H1 (cell line): ENCODE data around the gene TLE2. TPM values are rescaled to one million over a fixed set of nuclear protein-coding genes. Genes with fewer than 3 reads are reported as not detected.

Source experiments
- CTCF ChIA-PET: fragments of 300-600 bp; sonication (Branson Sonifier 250); formaldehyde crosslinking; loops from one replicate; lab custom pipeline; 2021; ENCODE audit not compliant: partially characterized antibody; lab: Charles Lee
- POLR2A ChIA-PET: fragments of 300-600 bp; sonication (Branson Sonifier 250); formaldehyde crosslinking; loops from one replicate; lab custom pipeline; 2021; ENCODE audit warnings: inconsistent platforms; ENCODE audit not compliant: partially characterized antibody; lab: Charles Lee
- DNase-seq, 2 experiments: peaks; one replicate each; pipeline versions ENCODE4 v3.0.0 to v3.0.0-alpha.2; 2010 to 2022; ENCODE audit warnings: low spot score in 2 of 2, low read depth in 1 of 2, mixed read lengths in 1 of 2
- FAIRE-seq: peaks from 2 replicates; lab custom pipeline; 2011; peaks lifted over from hg19 to GRCh38; lab: Jason Lieb, UNC
- H2AFZ ChIP-seq: 2 replicates; pipeline ENCODE4 v1.8.1; 2012; ENCODE audit warnings: low read length, inconsistent platforms
- H2AK5ac ChIP-seq: 2 replicates; pipeline ENCODE4 v1.6.1; 2013; ENCODE audit warnings: low read depth, low read length
- H2BK120ac ChIP-seq: replicated peaks from 2 replicates; pipeline ENCODE3; 2013; ENCODE audit warnings: low read depth, low read length, inconsistent platforms
- H2BK12ac ChIP-seq: 2 replicates; pipeline ENCODE4 v1.6.1; 2013; ENCODE audit warnings: low read depth, low read length
- H2BK15ac ChIP-seq: 2 replicates; pipeline ENCODE4 v1.6.1; 2013; ENCODE audit warnings: low read length
- H2BK20ac ChIP-seq: 2 replicates; pipeline ENCODE4 v1.6.1; 2013; ENCODE audit warnings: low read length
- H2BK5ac ChIP-seq: 2 replicates; pipeline ENCODE4 v1.6.1; 2013; ENCODE audit warnings: low read depth, low read length
- H3K14ac ChIP-seq: 2 replicates; pipeline ENCODE4 v1.6.1; 2013; ENCODE audit warnings: inconsistent platforms; ENCODE audit not compliant: insufficient read length
- H3K18ac ChIP-seq: 2 replicates; pipeline ENCODE4 v1.6.1; 2013; ENCODE audit warnings: low read length; ENCODE audit errors: extremely low read depth
- H3K23ac ChIP-seq: 2 replicates; pipeline ENCODE4 v1.6.1; 2013; ENCODE audit warnings: inconsistent platforms; ENCODE audit not compliant: insufficient read length
- H3K23me2 ChIP-seq: 2 replicates; pipeline ENCODE4 v1.6.1; 2013; ENCODE audit warnings: low read depth, low read length
- H3K27ac ChIP-seq: 2 replicates; pipeline ENCODE4 v1.6.1; 2011; ENCODE audit warnings: low read depth, low read length, inconsistent platforms
- H3K27me3 ChIP-seq, 4 experiments: replicated peaks in 1 of 4; 1 replicate in 1 of 4; 2 replicates in 3 of 4; pipeline versions ENCODE4 v1.6.1 to v1.8.1; 2011 to 2013; ENCODE audit warnings: low read length in 3 of 4, mild to moderate bottlenecking in 3 of 4, inconsistent platforms in 2 of 4, mixed read lengths in 2 of 4, moderate library complexity in 1 of 4; ENCODE audit not compliant: control insufficient read depth in 3 of 4, insufficient read depth in 3 of 4; ENCODE audit errors: extremely low read depth in 1 of 4
- H3K36me3 ChIP-seq, 4 experiments: 2 replicates each; pipeline versions ENCODE4 v1.6.1 to v1.8.1; 2011 to 2013; ENCODE audit warnings: mild to moderate bottlenecking in 4 of 4, low read length in 3 of 4, moderate library complexity in 2 of 4, control low read depth in 1 of 4, inconsistent platforms in 1 of 4; ENCODE audit not compliant: insufficient read depth in 4 of 4, control insufficient read depth in 2 of 4
- H3K4ac ChIP-seq: replicated peaks from 2 replicates; pipeline ENCODE3; 2013; ENCODE audit warnings: low read length, low read depth, mixed read lengths, inconsistent platforms; ENCODE audit not compliant: insufficient read length
- H3K4me1 ChIP-seq, 4 experiments: replicated peaks in 1 of 4; 1 replicate in 1 of 4; 2 replicates in 3 of 4; pipeline versions ENCODE4 v1.6.1 to v1.8.1; 2011 to 2013; ENCODE audit warnings: low read length in 3 of 4, inconsistent platforms in 2 of 4, mixed read lengths in 1 of 4; ENCODE audit not compliant: insufficient read depth in 4 of 4, control insufficient read depth in 3 of 4
- H3K4me2 ChIP-seq, 2 experiments: 2 replicates each; pipeline versions ENCODE4 v1.6.1 to v1.8.1; 2011 to 2013; ENCODE audit warnings: low read depth in 2 of 2, low read length in 2 of 2, control low read depth in 1 of 2, inconsistent platforms in 1 of 2, mild to moderate bottlenecking in 1 of 2; ENCODE audit not compliant: insufficient read depth in 1 of 2
- H3K4me3 ChIP-seq, 4 experiments: fragments of 200-600, 300-600 bp in 1 of 4; sonication (generic), shearing (Covaris generic), sonication (Bioruptor Twin) in 1 of 4; 2 replicates each; pipeline versions ENCODE4 v1.5.1 to v1.8.1; 2011 to 2016; ENCODE audit warnings: low read length in 4 of 4, low read depth in 3 of 4, control low read depth in 2 of 4, inconsistent platforms in 2 of 4, mild to moderate bottlenecking in 2 of 4, mixed read lengths in 1 of 4, moderate library complexity in 1 of 4; ENCODE audit not compliant: insufficient read depth in 2 of 4; ENCODE audit errors: extremely low read depth in 1 of 4
- H3K56ac ChIP-seq: replicated peaks from 2 replicates; pipeline ENCODE3; 2013; ENCODE audit warnings: low read depth, mild to moderate bottlenecking, mixed read lengths, low read length, inconsistent platforms; ENCODE audit not compliant: insufficient read length
- H3K79me1 ChIP-seq: 2 replicates; pipeline ENCODE4 v1.6.1; 2013; ENCODE audit warnings: low read depth, low read length, control low read depth
- H3K79me2 ChIP-seq, 2 experiments: 2 replicates each; pipeline versions ENCODE4 v1.6.1 to v1.8.1; 2012 to 2013; ENCODE audit warnings: low read length in 2 of 2, mild to moderate bottlenecking in 2 of 2, inconsistent platforms in 1 of 2; ENCODE audit not compliant: insufficient read depth in 2 of 2, control insufficient read depth in 1 of 2
- H3K9ac ChIP-seq, 4 experiments: replicated peaks in 1 of 4; 1 replicate in 1 of 4; 2 replicates in 3 of 4; pipeline versions ENCODE4 v1.6.1 to v1.8.1; 2011 to 2013; ENCODE audit warnings: low read depth in 3 of 4, low read length in 3 of 4, control low read depth in 2 of 4, mild to moderate bottlenecking in 2 of 4, moderate library complexity in 2 of 4, inconsistent platforms in 1 of 4; ENCODE audit errors: extremely low read depth in 1 of 4
- H3K9me3 ChIP-seq, 2 experiments: 2 replicates each; pipeline versions ENCODE4 v1.6.1 to v1.8.1; 2012 to 2013; ENCODE audit warnings: mild to moderate bottlenecking in 2 of 2, moderate library complexity in 2 of 2, control low read depth in 1 of 2, inconsistent platforms in 1 of 2, low read depth in 1 of 2, low read length in 1 of 2, mixed read lengths in 1 of 2; ENCODE audit not compliant: insufficient read depth in 2 of 2
- H4K20me1 ChIP-seq, 2 experiments: replicated peaks in 1 of 2; 2 replicates each; pipeline versions ENCODE3 to v1.8.1; 2011 to 2013; ENCODE audit warnings: inconsistent platforms in 2 of 2, low read length in 2 of 2, mild to moderate bottlenecking in 1 of 2; ENCODE audit not compliant: insufficient read depth in 2 of 2, control insufficient read depth in 1 of 2
- H4K5ac ChIP-seq: 2 replicates; pipeline ENCODE4 v1.6.1; 2013; ENCODE audit warnings: low read length, low read depth, mixed read lengths, inconsistent platforms; ENCODE audit not compliant: insufficient read length
- H4K8ac ChIP-seq: 2 replicates; pipeline ENCODE4 v1.8.0; 2013; ENCODE audit warnings: mild to moderate bottlenecking, moderate library complexity, low read length, inconsistent platforms; ENCODE audit not compliant: insufficient read depth; ENCODE audit errors: extremely low read depth
- H4K91ac ChIP-seq: replicated peaks from 2 replicates; pipeline ENCODE3; 2013; ENCODE audit warnings: low read length, mixed read lengths, inconsistent platforms; ENCODE audit not compliant: insufficient read length
- PHF8 ChIP-seq: fragments of 200-600 bp; sonication (generic); conservative IDR thresholded peaks from 2 replicates; pipeline ENCODE4 v1.7.1; 2012; ENCODE audit warnings: low read depth, mild to moderate bottlenecking, inconsistent platforms, low read length, moderate library complexity
- ZNF274 ChIP-seq: IDR thresholded peaks from 2 replicates; pipeline ENCODE4 v1.7.0; 2012; ENCODE audit warnings: low read length, borderline replicate concordance; ENCODE audit errors: extremely low read depth
- WGBS, 2 experiments: shearing (Covaris generic) in 1 of 2; methylation state at CpG; one replicate each; pipeline versions ENCODE4 v1.1.6 to v1.1.7; 2013 to 2015; ENCODE audit warnings: low lambda C conversion rate in 2 of 2, mixed read lengths in 2 of 2, inconsistent platforms in 1 of 2, low coverage in 1 of 2, missing lambda C conversion rate in 1 of 2; ENCODE audit not compliant: insufficient replicate concordance in 2 of 2, insufficient coverage in 1 of 2, insufficient read length in 1 of 2; ENCODE audit errors: extremely low coverage in 1 of 2, missing lambda C conversion rate in 1 of 2; 5-methylcytosine and 5-hydroxymethylcytosine counted together
- polyA plus RNA-seq, 7 experiments: library from polyadenylated mRNA; depleted of rRNA in 3 of 7; stranded (reverse) in 5 of 7; unstranded in 2 of 7; fragments of >200 nt in 5 of 7; fragments of 200-250 nt in 2 of 7; gene quantifications; 1 replicate in 5 of 7; 2 replicates in 1 of 7; 4 replicates in 1 of 7; pipeline versions ENCODE4 v1.2.1 to v1.2.3, GENCODE V29; 2011 to 2013; ENCODE audit warnings: missing spikeins in 2 of 7, mixed read lengths in 2 of 7
- total RNA-seq: library from RNA; stranded (reverse); fragmentation: NEBNext Ultra II Directional; extraction: Animal tissue kit (Norgen Biotek cat#: 25700); gene quantifications from 2 replicates; pipeline ENCODE4 v1.2.1, GENCODE V29; 2021

The TLE2 gene
- total and polyA plus RNA-seq, 2 of the 8 experiments (the other 6 are each of a cell fraction or from before 2014, with no cell fraction given), result 8.0 to 11.5 TPM

- H4K8ac ChIP-seq, result peak overlapping the region; percentile 37
- H2BK20ac ChIP-seq, result no peak overlapping the region
- H3K56ac ChIP-seq, result no peak overlapping the region
- H3K4me2 ChIP-seq, result peak overlapping the region; percentile 71 to 90
- WGBS, 2 experiments, result 28% methylated on average over 25 of the region's 28 CpGs; no CpG with 5 or more reads in 1 of the 2 experiments
- peaks cover 16% of the 10 kb centered on the region for H3K23me2 ChIP-seq
- peak overlapping the region; percentile 43 to 73 (median 52); a peak in 7 of 8 replicates for H3K4me3 ChIP-seq
- no peak for FAIRE-seq
- peak overlapping the region; percentile 27 for H3K4ac ChIP-seq
- peak overlapping the region; percentile 34 for H2BK120ac ChIP-seq
- H3K18ac ChIP-seq, result peak overlapping the region; percentile 26
- DNase-seq, result peak in 1 of 2 experiments; percentile 53
- peaks cover 0 to 5% of the 10 kb centered on the region in 2 experiments for H4K20me1 ChIP-seq
- POLR2A ChIA-PET, result interaction anchor here (0.6 to 4.0 kb wide), 17 partner anchors 9 to 94 kb away, joined by 3 to 56 read pairs (median 4); partner anchors contain the start of genes TLE5 and TLE6
- H3K27me3 ChIP-seq, result peaks cover 5 to 35% (median 25%) of the 10 kb centered on the region in 4 experiments
- no peak overlapping the region for H3K23ac ChIP-seq
- H2AFZ ChIP-seq, result no peak overlapping the region
- H3K9me3 ChIP-seq, result no peaks in the 10 kb centered on the region
- H3K9ac ChIP-seq, result peak overlapping the region in 3 of 4 experiments; percentile 18 to 36 (median 29); a peak in 4 of 7 replicates
- H2BK15ac ChIP-seq, result peak overlapping the region; percentile 55
- H2BK12ac ChIP-seq, result peak overlapping the region; percentile 82
- no peak overlapping the region for H4K5ac ChIP-seq
- 0 out of 2 replicates have a peak, but pooled peaks have one; percentile 21 for TF ChIP-seq PHF8
- TF ChIP-seq ZNF274, result no peak
- peak overlapping the region; percentile 75 for H4K91ac ChIP-seq
- no peaks in the 10 kb centered on the region for H3K36me3 ChIP-seq
- H3K27ac ChIP-seq, result no peak overlapping the region
- H3K4me1 ChIP-seq, result peaks cover 0 to 12% (median 9%) of the 10 kb centered on the region in 4 experiments; a peak in 6 of 7 replicates
- H3K79me1 ChIP-seq, result no peaks in the 10 kb centered on the region
- H2AK5ac ChIP-seq, result 0 out of 2 replicates have a peak overlapping the region, but pooled peaks have one; percentile 0
- H2BK5ac ChIP-seq, result peak overlapping the region; percentile 73; the same call in 1 of the 2 replicates
- no peaks in the 10 kb centered on the region for H3K79me2 ChIP-seq
- CTCF ChIA-PET, result interaction anchor here (0.9 to 3.4 kb wide), 14 partner anchors 10 to 95 kb away, joined by 3 to 21 read pairs (median 6); no protein-coding TSS in a partner anchor
- H3K14ac ChIP-seq, result no peak overlapping the region
These were observed 5.8 kb upstream of the TLE2 start for GRCh38 chr19:3034656-3035541.
